DOHH2 (cell line): ENCODE measurements around the gene THTPA.

Experiments used
- H3F3A ChIP-seq: fragments of 200-600 bp; sonication (generic), shearing (Covaris generic); 2 replicates; pipeline ENCODE4 v1.6.0; 2016; ENCODE audit warnings: antibody characterized with exemption, mild to moderate bottlenecking; ENCODE audit not compliant: control insufficient read depth, insufficient read depth
- H3K27ac ChIP-seq: fragments of 200-600 bp; sonication (generic); 2 replicates; pipeline ENCODE4 v1.5.1; 2014; ENCODE audit warnings: low read depth, mild to moderate bottlenecking, low read length, moderate library complexity
- H3K27me3 ChIP-seq: fragments of 200-600 bp; sonication (generic); 2 replicates; pipeline ENCODE4 v1.6.1; 2014; ENCODE audit warnings: mild to moderate bottlenecking, low read length, mixed read lengths; ENCODE audit not compliant: control insufficient read depth
- H3K36me3 ChIP-seq: fragments of 200-600 bp; sonication (generic); 2 replicates; pipeline ENCODE4 v1.6.1; 2014; ENCODE audit warnings: mild to moderate bottlenecking, low read length, moderate library complexity, mixed read lengths; ENCODE audit not compliant: control insufficient read depth
- H3K4me1 ChIP-seq: fragments of 200-600 bp; sonication (generic); 2 replicates; pipeline ENCODE4 v1.6.1; 2014; ENCODE audit warnings: mild to moderate bottlenecking, low read length, mixed read lengths; ENCODE audit not compliant: control insufficient read depth
- H3K4me2 ChIP-seq: fragments of 200-600 bp; sonication (generic); 2 replicates; pipeline ENCODE4 v1.6.0; 2014; ENCODE audit warnings: mild to moderate bottlenecking, low read length, moderate library complexity
- H3K4me3 ChIP-seq: fragments of 200-600 bp; sonication (generic); 2 replicates; pipeline ENCODE4 v1.5.1; 2014; ENCODE audit warnings: mild to moderate bottlenecking, low read length, mixed read lengths
- H3K79me2 ChIP-seq: fragments of 200-600 bp; sonication (generic); 2 replicates; pipeline ENCODE4 v1.6.1; 2014; ENCODE audit warnings: mild to moderate bottlenecking, low read length, mixed read lengths; ENCODE audit not compliant: control insufficient read depth
- H3K9me2 ChIP-seq: fragments of 200-600 bp; sonication (generic); replicated peaks from 2 replicates; pipeline ENCODE4 v1.6.1; 2014; ENCODE audit warnings: mild to moderate bottlenecking, low read length, mixed read lengths; ENCODE audit not compliant: control insufficient read depth
- H3K9me3 ChIP-seq: fragments of 200-600 bp; sonication (generic); 2 replicates; pipeline ENCODE4 v1.6.1; 2014; ENCODE audit warnings: antibody characterized with exemption, low read length, mixed read lengths; ENCODE audit not compliant: control insufficient read depth, insufficient read depth
- H4K20me1 ChIP-seq: fragments of 200-600 bp; sonication (generic); 2 replicates; pipeline ENCODE4 v1.6.0; 2014; ENCODE audit warnings: low read depth, mild to moderate bottlenecking, antibody characterized with exemption, low read length, moderate library complexity; ENCODE audit not compliant: control insufficient read depth, insufficient read depth
- EZH2phosphoT487 ChIP-seq: fragments of 200-600 bp; sonication (generic); IDR thresholded peaks from 2 replicates; pipeline ENCODE4 v1.6.1; 2017; ENCODE audit warnings: borderline replicate concordance, mild to moderate bottlenecking, antibody characterized with exemption, low read length, moderate library complexity, mixed read lengths
- TF ChIP-seq, protein P1 (sequence below): fragments of 200-600 bp; sonication (generic); IDR thresholded peaks from one replicate; pipeline ENCODE4 v1.5.1; 2014; ENCODE audit warnings: antibody characterized with exemption, mild to moderate bottlenecking, low read depth, low read length; ENCODE audit not compliant: poor library complexity, severe bottlenecking

The THTPA gene

DNA sequence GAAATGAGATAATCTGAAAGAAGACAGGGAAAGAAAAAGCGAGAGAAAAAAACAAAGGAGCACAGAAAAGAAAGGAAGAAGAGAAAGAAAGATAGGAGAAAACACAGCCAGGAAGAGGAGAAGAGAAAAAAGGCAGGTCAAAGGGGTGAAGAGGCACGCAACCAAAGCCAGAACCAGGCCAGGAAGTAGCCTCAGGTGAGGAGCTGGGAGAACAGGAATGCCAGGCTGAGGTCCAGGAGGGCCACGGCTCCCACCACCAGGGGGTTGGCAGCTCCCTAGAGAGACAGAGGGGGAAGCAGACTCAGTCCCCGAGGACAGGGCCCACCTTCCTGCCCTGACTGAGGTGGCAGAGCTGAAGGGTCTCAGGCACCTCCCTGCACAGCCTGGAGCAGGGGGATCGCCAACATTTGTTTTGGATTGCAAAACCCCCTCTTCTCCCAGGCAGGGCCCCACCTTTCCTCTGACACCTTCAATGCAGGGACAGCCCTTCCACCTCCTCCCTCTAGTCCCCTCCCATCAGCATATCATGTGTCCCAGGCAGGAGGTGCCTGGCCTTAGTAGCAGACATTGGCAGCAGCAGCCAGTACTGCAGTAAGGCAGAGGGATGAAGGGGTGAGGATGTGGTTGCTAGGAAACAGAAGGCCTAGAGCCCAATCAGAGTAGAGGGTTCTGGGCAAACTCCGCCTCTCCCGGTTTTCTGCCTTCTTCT is 13.5 kb downstream of the THTPA start:
- H3K27ac ChIP-seq: no peak overlapping the region
- H3K4me2 ChIP-seq: no peak overlapping the region
- H3K9me2 ChIP-seq: no peaks in the 10 kb centered on the region
- H3K9me3 ChIP-seq: no peaks in the 10 kb centered on the region
- no peaks in the 10 kb centered on the region for H4K20me1 ChIP-seq
- no peaks in the 10 kb centered on the region for H3F3A ChIP-seq
- H3K27me3 ChIP-seq: no peaks in the 10 kb centered on the region
- no peak overlapping the region for H3K4me3 ChIP-seq
- no peak for TF ChIP-seq EZH2phosphoT487
- TF ChIP-seq, protein P1, sequence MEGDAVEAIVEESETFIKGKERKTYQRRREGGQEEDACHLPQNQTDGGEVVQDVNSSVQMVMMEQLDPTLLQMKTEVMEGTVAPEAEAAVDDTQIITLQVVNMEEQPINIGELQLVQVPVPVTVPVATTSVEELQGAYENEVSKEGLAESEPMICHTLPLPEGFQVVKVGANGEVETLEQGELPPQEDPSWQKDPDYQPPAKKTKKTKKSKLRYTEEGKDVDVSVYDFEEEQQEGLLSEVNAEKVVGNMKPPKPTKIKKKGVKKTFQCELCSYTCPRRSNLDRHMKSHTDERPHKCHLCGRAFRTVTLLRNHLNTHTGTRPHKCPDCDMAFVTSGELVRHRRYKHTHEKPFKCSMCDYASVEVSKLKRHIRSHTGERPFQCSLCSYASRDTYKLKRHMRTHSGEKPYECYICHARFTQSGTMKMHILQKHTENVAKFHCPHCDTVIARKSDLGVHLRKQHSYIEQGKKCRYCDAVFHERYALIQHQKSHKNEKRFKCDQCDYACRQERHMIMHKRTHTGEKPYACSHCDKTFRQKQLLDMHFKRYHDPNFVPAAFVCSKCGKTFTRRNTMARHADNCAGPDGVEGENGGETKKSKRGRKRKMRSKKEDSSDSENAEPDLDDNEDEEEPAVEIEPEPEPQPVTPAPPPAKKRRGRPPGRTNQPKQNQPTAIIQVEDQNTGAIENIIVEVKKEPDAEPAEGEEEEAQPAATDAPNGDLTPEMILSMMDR: no peak
- H3K36me3 ChIP-seq: peaks cover 23% of the 10 kb centered on the region
- H3K4me1 ChIP-seq: peaks cover 24% of the 10 kb centered on the region
- peaks cover 26% of the 10 kb centered on the region for H3K79me2 ChIP-seq

GRCh38 chr14:23570806-23571483 is 14.9 kb downstream of the THTPA start:
- peaks cover 23% of the 10 kb centered on the region for H3K4me1 ChIP-seq
- H3K4me3 ChIP-seq: no peak overlapping the region
- no peaks in the 10 kb centered on the region for H3F3A ChIP-seq
- no peaks in the 10 kb centered on the region for H3K9me3 ChIP-seq
- no peak overlapping the region for H3K27ac ChIP-seq
- no peaks in the 10 kb centered on the region for H3K27me3 ChIP-seq
- peaks cover 20% of the 10 kb centered on the region for H3K79me2 ChIP-seq
- no peak overlapping the region for H3K4me2 ChIP-seq
- peaks cover 9% of the 10 kb centered on the region for H3K36me3 ChIP-seq
- no peaks in the 10 kb centered on the region for H4K20me1 ChIP-seq
- H3K9me2 ChIP-seq: no peaks in the 10 kb centered on the region
- no peak for TF ChIP-seq EZH2phosphoT487
- TF ChIP-seq, protein P1: no peak

GRCh38 chr14:23571701-23572523 is 15.8 kb downstream of the THTPA start:
- Histone ChIP-seq H3K36me3 (peaks cover 4% of the 10 kb centered on the region; the same call in 1 of the 2 replicates), H3K9me2 (no peaks in the 10 kb centered on the region), H3K4me3 (no peak overlapping the region), H3F3A (no peaks in the 10 kb centered on the region), H3K79me2 (peaks cover 10% of the 10 kb centered on the region), H4K20me1 (no peaks in the 10 kb centered on the region), H3K27ac (no peak overlapping the region), H3K9me3 (no peaks in the 10 kb centered on the region), H3K4me2 (no peak overlapping the region), H3K27me3 (peaks cover 3% of the 10 kb centered on the region; the same call in 1 of the 2 replicates), H3K4me1 (peaks cover 14% of the 10 kb centered on the region)
- TF ChIP-seq, protein P1: no peak
- TF ChIP-seq EZH2phosphoT487: no peak
